Measurements from ENCODE around the gene RETREG1. TPM values are rescaled to one million over a fixed set of nuclear protein-coding genes. Genes with fewer than 3 reads are reported as not detected.
"Not testable (repeated sequence)": the region's sequence is repeated elsewhere in the genome, so short reads cannot be mapped to it uniquely, and the experiment has no call there.

The RETREG1 gene
- total and polyA plus RNA-seq, 12 donors: 14.6 to 337 (median 216) TPM

DNA sequence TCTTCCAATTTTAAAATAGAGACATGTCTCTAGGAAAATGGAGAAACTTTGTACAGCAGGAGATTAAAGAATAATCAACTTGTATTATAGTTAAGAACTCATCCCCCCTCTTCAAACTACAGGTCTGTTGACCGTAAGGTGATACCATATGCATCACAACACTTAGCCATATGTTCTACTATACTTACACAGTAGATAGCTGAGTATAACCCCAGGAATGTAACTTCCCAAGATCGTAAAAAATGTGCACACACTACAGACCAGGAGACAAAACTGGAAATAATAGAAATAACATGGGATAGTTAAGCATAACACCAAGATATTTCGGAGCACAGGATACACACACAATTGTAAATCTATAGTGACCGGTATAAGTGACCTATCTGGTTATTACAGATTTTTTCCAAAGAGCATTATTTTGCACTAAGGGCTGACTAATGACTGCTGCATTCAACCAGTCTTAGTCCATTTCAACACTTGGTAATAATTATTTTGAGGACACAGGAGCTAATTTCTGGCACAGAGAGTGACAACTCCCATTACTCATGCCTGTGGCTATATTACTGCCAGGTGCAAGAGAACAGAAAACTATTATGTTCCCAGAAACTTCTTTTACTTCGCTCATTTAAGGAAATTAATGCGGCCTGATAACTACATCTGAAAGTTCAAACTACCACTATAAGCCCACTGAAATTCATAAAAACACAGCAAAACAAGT lies 135.8 kb downstream of the RETREG1 start:
- WGBS, 2 donors: 90 to 93% methylated on average over 6 of the region's 6 CpGs
- Histone ChIP-seq H3K4me1 (peaks cover 0 to 46% (median 11%) of the 10 kb centered on the region in 9 donors), H3K36me3 (peaks cover 0 to 31% (median 5%) of the 10 kb centered on the region in 9 donors), H3K27me3 (no peaks in the 10 kb centered on the region), H3K27ac (no peak overlapping the region), H3K4me3 (no peak overlapping the region), H3K9me3 (no peaks in the 10 kb centered on the region)
- TF ChIP-seq, protein P1, sequence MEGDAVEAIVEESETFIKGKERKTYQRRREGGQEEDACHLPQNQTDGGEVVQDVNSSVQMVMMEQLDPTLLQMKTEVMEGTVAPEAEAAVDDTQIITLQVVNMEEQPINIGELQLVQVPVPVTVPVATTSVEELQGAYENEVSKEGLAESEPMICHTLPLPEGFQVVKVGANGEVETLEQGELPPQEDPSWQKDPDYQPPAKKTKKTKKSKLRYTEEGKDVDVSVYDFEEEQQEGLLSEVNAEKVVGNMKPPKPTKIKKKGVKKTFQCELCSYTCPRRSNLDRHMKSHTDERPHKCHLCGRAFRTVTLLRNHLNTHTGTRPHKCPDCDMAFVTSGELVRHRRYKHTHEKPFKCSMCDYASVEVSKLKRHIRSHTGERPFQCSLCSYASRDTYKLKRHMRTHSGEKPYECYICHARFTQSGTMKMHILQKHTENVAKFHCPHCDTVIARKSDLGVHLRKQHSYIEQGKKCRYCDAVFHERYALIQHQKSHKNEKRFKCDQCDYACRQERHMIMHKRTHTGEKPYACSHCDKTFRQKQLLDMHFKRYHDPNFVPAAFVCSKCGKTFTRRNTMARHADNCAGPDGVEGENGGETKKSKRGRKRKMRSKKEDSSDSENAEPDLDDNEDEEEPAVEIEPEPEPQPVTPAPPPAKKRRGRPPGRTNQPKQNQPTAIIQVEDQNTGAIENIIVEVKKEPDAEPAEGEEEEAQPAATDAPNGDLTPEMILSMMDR (IDR thresholded peaks at IDR 0.05): no peak
- DNase-seq: no peak
- intact Hi-C loops (cut with DNase I): loop anchor here in 6 of 10 donors (10.0 kb wide), 6 partner anchors 74 to 724 kb away; no protein-coding TSS in a partner anchor
- ATAC-seq: no peak

- no peak overlapping the region for H3K4me3 ChIP-seq
- TF ChIP-seq, protein P1 (IDR thresholded peaks at IDR 0.05): no peak
- H3K36me3 ChIP-seq: peaks cover 0 to 35% (median 5%) of the 10 kb centered on the region in 9 donors
- DNase-seq (no peak), ATAC-seq (no peak)
- no peak overlapping the region for H3K27ac ChIP-seq
- H3K27me3 ChIP-seq: no peaks in the 10 kb centered on the region
- no peaks in the 10 kb centered on the region for H3K9me3 ChIP-seq
- intact Hi-C loops (cut with DNase I): loop anchor here in 6 of 10 donors (10.0 kb wide), 6 partner anchors 75 to 725 kb away; no protein-coding TSS in a partner anchor
- peaks cover 0 to 46% (median 10%) of the 10 kb centered on the region in 9 donors for H3K4me1 ChIP-seq
These were observed 136.7 kb downstream of the RETREG1 start for GRCh38 chr5:16480144-16480543.

DNA sequence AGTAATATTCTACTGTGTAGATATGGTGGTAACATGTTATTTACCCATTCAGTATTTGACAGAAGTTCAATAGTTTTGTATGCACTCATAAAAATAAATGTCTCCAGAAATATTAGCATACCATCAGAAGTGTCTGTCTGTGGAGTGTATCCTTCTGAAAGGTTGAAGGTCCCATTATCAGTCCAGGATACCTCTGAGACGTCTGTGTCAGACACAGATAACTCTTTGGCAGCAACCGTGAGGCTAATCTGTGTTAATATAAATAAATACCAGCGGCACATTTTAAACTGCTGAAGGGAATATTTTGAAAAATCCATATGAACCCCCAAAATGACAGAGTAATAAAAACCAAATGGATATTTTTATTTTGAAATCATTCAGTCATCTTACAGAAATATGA lies 139.3 kb downstream of the RETREG1 start:
- WGBS, 2 donors: 15 to 19% methylated on average over 3 of the region's 3 CpGs
- TF ChIP-seq, protein P1 (IDR thresholded peaks at IDR 0.05): no peak
- H3K27ac ChIP-seq: no peak overlapping the region

DNA sequence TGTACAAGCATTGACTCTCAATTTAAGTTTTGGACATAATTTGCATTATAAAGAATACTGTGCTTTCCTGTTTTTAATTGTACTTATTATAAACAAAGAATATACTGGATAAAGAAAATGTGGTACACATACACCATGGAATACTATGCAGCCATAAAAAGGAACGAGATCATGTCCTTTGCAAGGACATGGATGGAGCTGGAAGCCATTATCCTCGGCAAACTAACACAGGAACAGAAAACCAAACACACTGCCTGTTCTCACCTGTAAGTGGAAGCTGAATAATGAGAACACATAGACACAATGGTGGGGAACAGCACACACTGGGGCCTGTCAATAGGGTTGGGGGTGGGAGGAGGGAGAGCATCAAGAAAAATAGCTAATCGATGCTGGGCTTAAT lies 140.4 kb downstream of the RETREG1 start:
- H3K4me3 ChIP-seq; H3K9me3 ChIP-seq; DNase-seq; H3K27ac ChIP-seq; intact Hi-C loops (cut with DNase I); H3K27me3 ChIP-seq; ATAC-seq: not testable (repeated sequence)
- Histone ChIP-seq H3K4me1 (peaks cover 0 to 51% (median 12%) of the 10 kb centered on the region in 9 donors), H3K36me3 (peaks cover 0 to 49% (median 5%) of the 10 kb centered on the region in 9 donors)
- WGBS, 2 donors: 93 to 94% methylated on average over 3 of the region's 3 CpGs

More for the DNA sequence above, 139.3 kb downstream of the RETREG1 start:
- no peak for DNase-seq
- H3K9me3 ChIP-seq: no peaks in the 10 kb centered on the region
- H3K27me3 ChIP-seq: no peaks in the 10 kb centered on the region
- ATAC-seq: no peak
- H3K4me1 ChIP-seq: peaks cover 0 to 51% (median 12%) of the 10 kb centered on the region in 9 donors
- peaks cover 0 to 49% (median 5%) of the 10 kb centered on the region in 9 donors for H3K36me3 ChIP-seq
- H3K4me3 ChIP-seq: no peak overlapping the region
- intact Hi-C loops (cut with DNase I): no loop called here

GRCh38 chr5:16471387-16471786 lies 145.4 kb downstream of the RETREG1 start:
- H3K9me3 ChIP-seq: no peaks in the 10 kb centered on the region
- DNase-seq: no peak
- intact Hi-C loops (cut with DNase I): no loop called here
- H3K36me3 ChIP-seq: peaks cover 0 to 24% (median 0%) of the 10 kb centered on the region in 9 donors
- TF ChIP-seq, protein P1 (IDR thresholded peaks at IDR 0.05): no peak
- no peak overlapping the region for H3K4me3 ChIP-seq
- peak overlapping the region in 3 of 10 donors; percentile 2 to 37 (median 32) for H3K27ac ChIP-seq
- 27 to 42% methylated on average over 3 of the region's 3 CpGs for WGBS, 2 donors
- H3K4me1 ChIP-seq: peaks cover 0 to 77% (median 36%) of the 10 kb centered on the region in 9 donors
- no peak for ATAC-seq
- H3K27me3 ChIP-seq: no peaks in the 10 kb centered on the region

Data from heart right ventricle (tissue), 16 donors.